Mesendoderm (in vitro differentiated cells): ENCODE measurements around the gene SPON2.

Experiments
- DNase-seq: peaks from one replicate; pipeline ENCODE4 v3.0.0; 2013
- H2AK5ac ChIP-seq: 2 replicates; pipeline ENCODE4 v1.6.1; 2013; ENCODE audit warnings: low read length, inconsistent platforms
- H2BK120ac ChIP-seq: 2 replicates; pipeline ENCODE4 v1.6.1; 2013; ENCODE audit warnings: low read depth, mild to moderate bottlenecking, low read length, moderate library complexity, mixed read lengths
- H2BK15ac ChIP-seq: replicated peaks from 2 replicates; pipeline ENCODE4 v1.6.1; 2013; ENCODE audit warnings: low read depth, mild to moderate bottlenecking, moderate library complexity
- H2BK5ac ChIP-seq: 2 replicates; pipeline ENCODE4 v1.6.1; 2013; ENCODE audit warnings: low read length, inconsistent platforms
- H3K18ac ChIP-seq: 2 replicates; pipeline ENCODE4 v1.6.1; 2013; ENCODE audit warnings: mild to moderate bottlenecking, low read length, mixed read lengths
- H3K23ac ChIP-seq: one replicate; pipeline ENCODE4 v1.6.1; 2013; ENCODE audit warnings: low read length
- H3K27ac ChIP-seq: 2 replicates; pipeline ENCODE4 v1.5.1; 2013; ENCODE audit warnings: low read depth, mild to moderate bottlenecking, inconsistent platforms, low read length, moderate library complexity
- H3K27me3 ChIP-seq: 2 replicates; pipeline ENCODE4 v1.6.1; 2013; ENCODE audit warnings: low read length, control low read depth, mild to moderate bottlenecking, inconsistent platforms; ENCODE audit not compliant: insufficient read depth, poor library complexity
- H3K36me3 ChIP-seq: 2 replicates; pipeline ENCODE4 v1.6.1; 2013; ENCODE audit warnings: low read length, inconsistent platforms; ENCODE audit not compliant: control insufficient read depth, insufficient read depth
- H3K4ac ChIP-seq: one replicate; pipeline ENCODE4 v1.6.1; 2013; ENCODE audit warnings: low read depth, mild to moderate bottlenecking, low read length, moderate library complexity
- H3K4me1 ChIP-seq: 2 replicates; pipeline ENCODE4 v1.6.1; 2013; ENCODE audit warnings: low read depth, low read length, inconsistent platforms; ENCODE audit not compliant: control insufficient read depth
- H3K4me2 ChIP-seq: 2 replicates; pipeline ENCODE4 v1.6.1; 2013; ENCODE audit warnings: low read length
- H3K4me3 ChIP-seq: 2 replicates; pipeline ENCODE4 v1.5.1; 2013; ENCODE audit warnings: mild to moderate bottlenecking, low read length
- H3K56ac ChIP-seq: one replicate; pipeline ENCODE4 v1.6.1; 2013; ENCODE audit warnings: low read length
- H3K79me1 ChIP-seq: 2 replicates; pipeline ENCODE4 v1.6.1; 2013; ENCODE audit warnings: low read length, inconsistent platforms
- H3K79me2 ChIP-seq: 2 replicates; pipeline ENCODE4 v1.6.1; 2013; ENCODE audit warnings: mild to moderate bottlenecking, low read length; ENCODE audit not compliant: control insufficient read depth, insufficient read depth
- H3K9ac ChIP-seq: 2 replicates; pipeline ENCODE4 v1.6.1; 2013; ENCODE audit warnings: low read length, inconsistent platforms
- H4K5ac ChIP-seq: one replicate; pipeline ENCODE4 v1.6.1; 2013; ENCODE audit warnings: low read length
- H4K8ac ChIP-seq: one replicate; pipeline ENCODE4 v1.6.1; 2013; ENCODE audit warnings: low read depth, mild to moderate bottlenecking, control low read depth, low read length, moderate library complexity
- WGBS: extraction: QIAGEN DNeasy Blood & Tissue Kit; methylation state at CpG from one replicate; pipeline ENCODE4 v1.1.7; 2013; ENCODE audit warnings: low lambda C conversion rate, missing lambda C conversion rate; ENCODE audit not compliant: insufficient coverage; ENCODE audit errors: extremely low coverage; 5-methylcytosine and 5-hydroxymethylcytosine counted together

Gene SPON2

DNA sequence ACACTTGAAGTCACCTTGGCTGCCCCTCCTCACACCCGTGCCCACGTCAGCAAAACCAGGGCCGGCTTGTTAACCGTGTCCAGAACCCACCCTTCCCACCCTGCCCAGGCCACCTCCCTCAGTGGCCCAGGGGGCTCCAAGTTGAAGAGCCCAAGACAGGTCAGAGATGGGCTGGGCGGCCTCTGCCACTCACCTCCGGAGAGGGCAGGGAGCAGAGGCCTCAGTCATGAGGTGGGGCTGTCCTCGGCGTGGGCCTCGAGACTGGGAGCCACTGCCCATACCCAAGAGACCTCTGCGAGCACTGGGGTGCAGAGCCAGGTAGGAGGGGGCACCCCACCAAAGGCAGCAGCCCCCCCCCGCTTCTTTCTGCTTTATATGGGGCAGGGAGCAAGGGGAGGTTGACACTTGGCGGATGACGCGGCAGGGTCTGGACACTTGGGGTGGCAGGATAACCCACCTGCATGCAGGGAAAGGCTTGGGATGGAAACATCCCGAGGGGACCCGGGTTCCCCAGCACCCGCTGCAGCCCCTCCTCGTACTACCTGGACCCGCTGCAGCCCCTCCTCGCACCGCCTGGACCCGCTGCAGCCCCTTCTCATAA, 38.0 kb upstream of the SPON2 start:
- Histone ChIP-seq H3K79me2 (no peaks in the 10 kb centered on the region), H3K27me3 (no peaks in the 10 kb centered on the region), H3K4ac (no peak overlapping the region), H3K56ac (no peak overlapping the region), H3K4me1 (no peaks in the 10 kb centered on the region), H3K18ac (no peak overlapping the region), H2BK15ac (no peak overlapping the region), H2AK5ac (no peak overlapping the region), H3K23ac (no peak overlapping the region), H3K27ac (no peak overlapping the region), H2BK120ac (no peak overlapping the region), H3K36me3 (peaks cover 3% of the 10 kb centered on the region), H3K4me2 (no peak overlapping the region), H2BK5ac (no peak overlapping the region), H3K79me1 (no peaks in the 10 kb centered on the region), H4K5ac (no peak overlapping the region), H4K8ac (no peak overlapping the region), H3K9ac (no peak overlapping the region), H3K4me3 (no peak overlapping the region)
- DNase-seq = no peak
- no CpG with 5 or more reads among the region's 22 CpGs for WGBS

DNA sequence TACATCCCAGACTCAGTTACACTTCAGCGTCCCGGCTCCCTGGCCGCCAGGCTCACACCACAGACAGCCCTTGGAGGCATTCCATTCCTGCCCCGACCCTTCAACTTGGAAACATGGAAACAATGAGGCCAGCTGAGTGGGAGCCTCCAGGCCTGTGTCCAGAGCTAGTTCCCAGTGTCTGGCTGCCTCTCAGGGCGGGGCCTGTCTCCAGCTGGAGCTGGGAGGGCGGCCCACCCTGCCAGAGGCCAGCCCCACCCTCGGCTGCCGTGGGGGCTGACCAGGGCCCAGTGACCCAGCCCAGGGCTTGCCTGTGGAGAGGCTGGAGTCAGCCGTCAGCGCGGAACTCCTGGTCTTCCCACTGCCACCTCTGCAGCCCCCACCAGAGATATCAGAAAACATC, 37.4 kb upstream of the SPON2 start:
- no peak overlapping the region for H3K4ac ChIP-seq
- no peak overlapping the region for H3K56ac ChIP-seq
- H3K27me3 ChIP-seq = no peaks in the 10 kb centered on the region
- H2BK120ac ChIP-seq = no peak overlapping the region
- H3K27ac ChIP-seq = no peak overlapping the region
- DNase-seq = no peak
- no peak overlapping the region for H3K4me2 ChIP-seq
- no peaks in the 10 kb centered on the region for H3K79me1 ChIP-seq
- H3K18ac ChIP-seq = no peak overlapping the region
- H2BK15ac ChIP-seq = no peak overlapping the region
- no peak overlapping the region for H2BK5ac ChIP-seq
- no peaks in the 10 kb centered on the region for H3K4me1 ChIP-seq
- WGBS = no CpG with 5 or more reads among the region's 11 CpGs
- H4K8ac ChIP-seq = no peak overlapping the region
- no peak overlapping the region for H3K23ac ChIP-seq
- H4K5ac ChIP-seq = no peak overlapping the region
- no peak overlapping the region for H3K4me3 ChIP-seq
- H2AK5ac ChIP-seq = no peak overlapping the region
- no peaks in the 10 kb centered on the region for H3K79me2 ChIP-seq
- peaks cover 3% of the 10 kb centered on the region for H3K36me3 ChIP-seq
- no peak overlapping the region for H3K9ac ChIP-seq

GRCh38 chr4:1208970-1209704, 36.8 kb upstream of the SPON2 start:
- H3K79me1 ChIP-seq = no peaks in the 10 kb centered on the region
- no peak overlapping the region for H3K56ac ChIP-seq
- no peaks in the 10 kb centered on the region for H3K27me3 ChIP-seq
- no peak overlapping the region for H3K4me3 ChIP-seq
- H3K23ac ChIP-seq = no peak overlapping the region
- H3K27ac ChIP-seq = no peak overlapping the region
- H3K4me1 ChIP-seq = no peaks in the 10 kb centered on the region
- no peak overlapping the region for H3K4ac ChIP-seq
- DNase-seq = no peak
- no peak overlapping the region for H2BK120ac ChIP-seq
- H3K36me3 ChIP-seq = peaks cover 3% of the 10 kb centered on the region
- H2BK5ac ChIP-seq = no peak overlapping the region
- H2BK15ac ChIP-seq = no peak overlapping the region
- H3K18ac ChIP-seq = no peak overlapping the region
- H3K9ac ChIP-seq = no peak overlapping the region
- H4K5ac ChIP-seq = no peak overlapping the region
- no peak overlapping the region for H2AK5ac ChIP-seq
- H4K8ac ChIP-seq = no peak overlapping the region
- H3K4me2 ChIP-seq = no peak overlapping the region
- WGBS = no CpG with 5 or more reads among the region's 31 CpGs
- no peaks in the 10 kb centered on the region for H3K79me2 ChIP-seq

- no peak overlapping the region for H3K4ac ChIP-seq
- H4K5ac ChIP-seq = no peak overlapping the region
- no peak overlapping the region for H4K8ac ChIP-seq
- no peak overlapping the region for H2BK5ac ChIP-seq
- no peak overlapping the region for H3K56ac ChIP-seq
- no peaks in the 10 kb centered on the region for H3K27me3 ChIP-seq
- no peak overlapping the region for H2BK15ac ChIP-seq
- H3K36me3 ChIP-seq = peaks cover 3% of the 10 kb centered on the region
- DNase-seq = no peak
- no peak overlapping the region for H3K4me3 ChIP-seq
- no peak overlapping the region for H3K27ac ChIP-seq
- no peak overlapping the region for H3K9ac ChIP-seq
- no peak overlapping the region for H2AK5ac ChIP-seq
- no peak overlapping the region for H3K4me2 ChIP-seq
- H3K23ac ChIP-seq = no peak overlapping the region
- no peaks in the 10 kb centered on the region for H3K4me1 ChIP-seq
- WGBS = no CpG with 5 or more reads among the region's 37 CpGs
- no peak overlapping the region for H2BK120ac ChIP-seq
- no peak overlapping the region for H3K18ac ChIP-seq
- no peaks in the 10 kb centered on the region for H3K79me1 ChIP-seq
- H3K79me2 ChIP-seq = no peaks in the 10 kb centered on the region
Observed at GRCh38 chr4:1208266-1208961, 36.0 kb upstream of the SPON2 start.

- Histone ChIP-seq H4K5ac (no peak overlapping the region), H3K18ac (no peak overlapping the region), H3K79me2 (no peaks in the 10 kb centered on the region), H2BK120ac (no peak overlapping the region), H3K36me3 (peaks cover under 1% of the 10 kb centered on the region), H2BK5ac (no peak overlapping the region), H3K4me3 (no peak overlapping the region), H3K27ac (no peak overlapping the region), H3K9ac (no peak overlapping the region), H3K23ac (no peak overlapping the region), H3K79me1 (no peaks in the 10 kb centered on the region), H3K4ac (no peak overlapping the region), H2BK15ac (no peak overlapping the region), H2AK5ac (no peak overlapping the region), H3K4me1 (no peaks in the 10 kb centered on the region), H4K8ac (no peak overlapping the region), H3K4me2 (no peak overlapping the region), H3K56ac (no peak overlapping the region), H3K27me3 (no peaks in the 10 kb centered on the region)
- DNase-seq = no peak
- WGBS = no CpG with 5 or more reads among the region's 31 CpGs
Observed at GRCh38 chr4:1207603-1208265, 35.4 kb upstream of the SPON2 start.
